Measurements from ENCODE around the gene TRIM31. TPM values are rescaled to one million over a fixed set of nuclear protein-coding genes. Genes with fewer than 3 reads are reported as not detected.

Gene TRIM31
- polyA plus RNA-seq, 1 donor from 2014 or later: not detected

Small RNA genes within 50 kb of the gene (small RNA-seq; reads per million reads assigned to genes)
- gene RF00554 (0 to 1.5 (median 0) reads per million in 3 experiments), gene RF02219 (0 reads per million in 3 experiments), gene RF02220 (0 reads per million in 3 experiments)

Other genes starting within 250 kb of the TRIM31 start
- gene HLA-A, start 170.6 kb downstream of the TRIM31 start, polyA plus RNA-seq: 47.6 and 58.7 TPM in 2 replicates
- gene POLR1H, start 51.8 kb downstream of the TRIM31 start, polyA plus RNA-seq: 42.8 and 51.4 TPM in 2 replicates
- 39.7 and 48.1 TPM in 2 replicates for gene PPP1R11, start 45.9 kb downstream of the TRIM31 start, polyA plus RNA-seq
- not detected in 2 replicates for gene RNF39, start 37.3 kb downstream of the TRIM31 start, polyA plus RNA-seq
- not detected in 2 replicates for gene TRIM40, start 23.1 kb upstream of the TRIM31 start, polyA plus RNA-seq
- not detected in 2 replicates for gene TRIM10, start 48.1 kb upstream of the TRIM31 start, polyA plus RNA-seq
- not detected in 2 replicates for gene TRIM15, start 50.5 kb upstream of the TRIM31 start, polyA plus RNA-seq
- 23.5 and 25.9 TPM in 2 replicates for gene TRIM26, start 100.3 kb upstream of the TRIM31 start, polyA plus RNA-seq
- gene TRIM39, start 213.8 kb upstream of the TRIM31 start, polyA plus RNA-seq: 9.2 and 14.0 TPM in 2 replicates
- gene RPP21, start 232.1 kb upstream of the TRIM31 start, polyA plus RNA-seq: 109 and 116 TPM in 2 replicates

Measured in neural cell (in vitro differentiated cells).